ENCODE results near the gene LDB1.

The LDB1 gene

GRCh38 chr10:102111276-102111675 lies 8.9 kb downstream of the LDB1 start:
- no peak for DNase-seq

- DNase-seq: no peak
Observed at GRCh38 chr10:102109166-102110116, 10.7 kb downstream of the LDB1 start.

GRCh38 chr10:102106998-102107397 lies 13.2 kb downstream of the LDB1 start:
- no peak for DNase-seq

GRCh38 chr10:102102421-102102820 lies 17.7 kb downstream of the LDB1 start:
- no peak for DNase-seq

GRCh38 chr10:102101152-102101551 lies 19.0 kb downstream of the LDB1 start:
- no peak for DNase-seq

GRCh38 chr10:102096449-102096848 lies 23.7 kb downstream of the LDB1 start:
- no peak for DNase-seq

GRCh38 chr10:102090772-102091171 lies 29.4 kb downstream of the LDB1 start:
- DNase-seq: no peak

- no peak for DNase-seq
Observed at GRCh38 chr10:102086196-102086595, 34.0 kb downstream of the LDB1 start.

- no peak for DNase-seq
Observed at GRCh38 chr10:102085336-102085735, 34.8 kb downstream of the LDB1 start.

- DNase-seq: no peak
Observed at GRCh38 chr10:102083541-102083940, 36.6 kb downstream of the LDB1 start.

GRCh38 chr10:102072673-102073527 lies 47.3 kb downstream of the LDB1 start:
- DNase-seq: peak; percentile 26

- DNase-seq: no peak
Observed at GRCh38 chr10:102069071-102069470, 51.1 kb downstream of the LDB1 start.

GRCh38 chr10:102068216-102068615 lies 52.0 kb downstream of the LDB1 start:
- no peak for DNase-seq

- no peak for DNase-seq
Observed at GRCh38 chr10:102067091-102067916, 52.9 kb downstream of the LDB1 start.

GRCh38 chr10:102066399-102067088 lies 53.6 kb downstream of the LDB1 start:
- no peak for DNase-seq

- no peak for DNase-seq
Observed at GRCh38 chr10:102065561-102066398, 54.4 kb downstream of the LDB1 start.

- DNase-seq: peak; percentile 25
Observed at GRCh38 chr10:102064868-102065560, 55.2 kb downstream of the LDB1 start, which contains the start of gene HPS6. Gene HPS6, plus strand, starts transcription at chr10:102065349. Its CDS starts 126 bp downstream, at chr10:102065475.

- DNase-seq: no peak
Observed at GRCh38 chr10:102064503-102064867, 55.7 kb downstream of the LDB1 start.

- DNase-seq: no peak
Observed at GRCh38 chr10:102059987-102060386, 60.2 kb downstream of the LDB1 start.

Data from SHP77 treated with DMSO at 0.1 percent for 48 hours (cell line).